Fibroblast of villous mesenchyme (primary cell): Measurements from ENCODE around the gene RNF217. TPM values are rescaled to one million over a fixed set of nuclear protein-coding genes. Genes with fewer than 3 reads are reported as not detected.
"Not testable (repeated sequence)": the region's sequence is repeated elsewhere in the genome, so short reads cannot be mapped to it uniquely, and the experiment has no call there.

Source experiments
- DNase-seq: peaks from one replicate; pipeline ENCODE4 v3.0.0-alpha.2; 2010; ENCODE audit warnings: low read depth
- H3K4me3 ChIP-seq: 2 replicates; pipeline ENCODE4 v1.5.1; 2011; ENCODE audit warnings: low read depth, mild to moderate bottlenecking, low read length
- CTCF ChIP-seq: IDR thresholded peaks from 2 replicates; pipeline ENCODE4 v1.5.1; 2012; ENCODE audit warnings: low read depth, mild to moderate bottlenecking, low read length; ENCODE audit not compliant: insufficient read depth
- total RNA-seq: library from RNA; depleted of rRNA; stranded (reverse); fragments of >200 nt; gene quantifications from 2 replicates; pipeline ENCODE4 v1.2.3, GENCODE V29; 2012

RNF217 gene
- total RNA-seq, 1 donor, result 25.5 TPM

GRCh38 chr6:125066964-125067363 lies 104.7 kb downstream of the RNF217 start:
- no peak for TF ChIP-seq CTCF
- H3K4me3 ChIP-seq, result no peak overlapping the region
- DNase-seq, result peak; percentile 69

- TF ChIP-seq CTCF, result no peak
- DNase-seq, result no peak
- H3K4me3 ChIP-seq, result no peak overlapping the region
These were observed 105.3 kb downstream of the RNF217 start for GRCh38 chr6:125067552-125067951.

- no peak overlapping the region for H3K4me3 ChIP-seq
- no peak for TF ChIP-seq CTCF
- no peak for DNase-seq
These were observed 110.8 kb downstream of the RNF217 start for GRCh38 chr6:125073071-125073470.

- H3K4me3 ChIP-seq, result no peak overlapping the region
- TF ChIP-seq CTCF, result no peak
- no peak for DNase-seq
These were observed 111.9 kb downstream of the RNF217 start for GRCh38 chr6:125074120-125074519.

GRCh38 chr6:125075073-125075472 lies 112.8 kb downstream of the RNF217 start:
- not testable (repeated sequence) for H3K4me3 ChIP-seq

GRCh38 chr6:125075741-125076481 lies 113.7 kb downstream of the RNF217 start:
- TF ChIP-seq CTCF, result no peak
- no peak for DNase-seq
- H3K4me3 ChIP-seq, result no peak overlapping the region

More at GRCh38 chr6:125075073-125075472, 112.8 kb downstream of the RNF217 start:
- not testable (repeated sequence) for DNase-seq

GRCh38 chr6:125076482-125076742 lies 114.2 kb downstream of the RNF217 start:
- H3K4me3 ChIP-seq, result no peak overlapping the region
- no peak for TF ChIP-seq CTCF
- DNase-seq, result no peak
